ENCODE data around the gene UBE2I.

Gene UBE2I

DNA sequence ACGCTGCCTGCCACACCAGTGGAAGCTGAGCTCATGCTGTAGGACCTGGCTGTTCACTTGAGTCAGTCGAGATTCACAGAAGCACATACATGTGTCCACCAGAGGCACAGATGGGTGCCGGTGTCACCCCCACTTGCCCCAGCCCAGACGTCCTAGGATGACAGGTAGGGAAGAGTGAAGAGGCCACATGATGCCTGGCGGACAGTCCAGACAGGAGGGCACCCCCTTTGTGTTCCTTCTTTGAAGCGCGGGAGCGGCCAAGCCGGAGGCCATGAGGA is 8.8 kb downstream of the UBE2I start:
- no peak overlapping the region for H3K27ac ChIP-seq
- TF ChIP-seq, protein P1, sequence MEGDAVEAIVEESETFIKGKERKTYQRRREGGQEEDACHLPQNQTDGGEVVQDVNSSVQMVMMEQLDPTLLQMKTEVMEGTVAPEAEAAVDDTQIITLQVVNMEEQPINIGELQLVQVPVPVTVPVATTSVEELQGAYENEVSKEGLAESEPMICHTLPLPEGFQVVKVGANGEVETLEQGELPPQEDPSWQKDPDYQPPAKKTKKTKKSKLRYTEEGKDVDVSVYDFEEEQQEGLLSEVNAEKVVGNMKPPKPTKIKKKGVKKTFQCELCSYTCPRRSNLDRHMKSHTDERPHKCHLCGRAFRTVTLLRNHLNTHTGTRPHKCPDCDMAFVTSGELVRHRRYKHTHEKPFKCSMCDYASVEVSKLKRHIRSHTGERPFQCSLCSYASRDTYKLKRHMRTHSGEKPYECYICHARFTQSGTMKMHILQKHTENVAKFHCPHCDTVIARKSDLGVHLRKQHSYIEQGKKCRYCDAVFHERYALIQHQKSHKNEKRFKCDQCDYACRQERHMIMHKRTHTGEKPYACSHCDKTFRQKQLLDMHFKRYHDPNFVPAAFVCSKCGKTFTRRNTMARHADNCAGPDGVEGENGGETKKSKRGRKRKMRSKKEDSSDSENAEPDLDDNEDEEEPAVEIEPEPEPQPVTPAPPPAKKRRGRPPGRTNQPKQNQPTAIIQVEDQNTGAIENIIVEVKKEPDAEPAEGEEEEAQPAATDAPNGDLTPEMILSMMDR (IDR thresholded peaks at IDR 0.05) = no peak
- no peak for TF ChIP-seq ZFX (IDR thresholded peaks at IDR 0.05; ENCODE audit: borderline replicate concordance)

DNA sequence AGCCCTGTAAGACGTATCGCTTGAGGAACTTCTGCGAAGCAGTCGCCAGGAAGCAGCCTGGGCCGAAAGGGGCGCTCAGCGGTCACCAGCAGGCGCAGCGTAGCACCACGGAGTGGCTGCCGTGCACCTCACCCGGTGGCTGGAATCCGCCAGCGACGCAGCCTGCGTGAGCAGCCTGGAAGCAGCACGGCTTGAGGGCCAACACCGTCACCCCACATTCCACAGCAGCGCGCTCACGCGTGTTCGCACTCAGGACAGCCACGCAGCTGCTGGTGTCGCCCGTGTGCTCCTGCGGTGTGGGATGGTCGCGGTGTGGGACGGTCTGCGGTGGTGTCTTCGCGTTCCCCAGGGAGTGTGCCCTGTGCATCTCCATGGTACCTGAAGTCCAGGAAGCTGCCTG is 9.6 kb downstream of the UBE2I start:
- H3K27ac ChIP-seq = no peak overlapping the region
- no peak for TF ChIP-seq ZFX (IDR thresholded peaks at IDR 0.05; ENCODE audit: borderline replicate concordance)
- TF ChIP-seq, protein P1 (IDR thresholded peaks at IDR 0.05) = no peak

DNA sequence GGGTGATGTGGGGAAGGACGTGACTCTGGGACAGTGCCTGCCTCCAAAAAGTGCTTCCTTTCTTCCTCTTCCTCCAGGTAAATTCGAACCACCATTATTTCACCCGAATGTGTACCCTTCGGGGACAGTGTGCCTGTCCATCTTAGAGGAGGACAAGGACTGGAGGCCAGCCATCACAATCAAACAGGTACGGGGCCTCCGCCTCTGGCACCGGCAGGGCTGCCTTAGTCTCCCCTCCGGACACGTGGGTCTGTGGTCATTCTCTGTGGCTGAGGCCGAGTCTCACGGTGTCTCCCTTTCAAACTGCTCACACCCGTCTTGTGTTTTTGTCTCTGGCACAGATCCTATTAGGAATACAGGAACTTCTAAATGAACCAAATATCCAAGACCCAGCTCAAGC is 10.7 kb downstream of the UBE2I start:
- TF ChIP-seq, protein P1 (IDR thresholded peaks at IDR 0.05) = no peak
- no peak overlapping the region for H3K27ac ChIP-seq

DNA sequence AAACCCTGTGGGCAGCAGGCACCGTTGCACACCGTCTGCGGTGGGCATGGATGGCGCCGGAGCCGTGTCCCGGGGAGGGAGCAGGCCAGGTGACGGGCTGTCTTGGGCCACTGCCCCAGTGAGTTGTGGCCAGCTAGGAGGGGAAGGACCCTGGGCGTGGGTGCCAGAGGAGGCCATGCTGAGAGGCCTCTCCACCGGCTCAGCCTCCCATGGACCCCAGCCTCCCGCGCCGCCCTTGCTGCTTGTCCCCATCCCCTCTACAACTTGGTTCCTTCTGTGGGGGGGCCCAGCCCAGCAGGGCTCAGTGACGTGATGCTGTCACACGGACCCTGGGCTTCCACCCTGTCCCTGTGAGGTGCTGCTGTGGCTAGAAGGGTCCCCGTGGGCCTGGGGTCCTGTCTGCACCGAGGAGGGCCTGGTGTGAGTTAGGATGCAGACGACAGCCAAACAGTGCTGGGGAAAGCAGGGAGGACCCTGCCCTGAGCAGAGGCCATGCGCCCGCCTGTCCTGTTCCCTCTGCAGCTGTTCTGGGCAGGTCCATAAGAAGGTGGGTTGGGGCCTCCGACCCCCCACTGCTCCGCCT is 11.3 kb downstream of the UBE2I start:
- TF ChIP-seq ZFX (IDR thresholded peaks at IDR 0.05; ENCODE audit: borderline replicate concordance) = no peak
- TF ChIP-seq, protein P1 (IDR thresholded peaks at IDR 0.05) = no peak
- no peak overlapping the region for H3K27ac ChIP-seq

DNA sequence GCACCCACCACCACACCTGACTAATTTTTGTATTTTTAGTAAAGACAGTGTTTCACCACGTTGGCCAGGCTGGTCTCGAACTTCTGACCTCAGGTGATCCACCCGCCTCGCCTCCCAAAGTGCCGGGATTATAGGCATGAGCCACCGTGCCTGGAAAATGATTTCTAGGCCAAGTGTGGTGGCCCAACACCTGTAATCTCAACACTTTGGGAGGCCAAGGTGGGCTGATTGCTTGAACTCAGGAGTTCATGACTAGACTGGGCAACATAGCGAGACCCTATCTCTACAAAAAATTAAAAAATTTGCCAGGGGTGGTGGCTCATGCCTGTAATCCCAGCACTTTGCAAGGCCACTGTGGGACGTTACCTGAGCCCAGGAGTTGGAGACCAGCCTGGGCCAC is 13.0 kb downstream of the UBE2I start:
- H3K27ac ChIP-seq = no peak overlapping the region
- TF ChIP-seq, protein P1 (IDR thresholded peaks at IDR 0.05) = no peak
- TF ChIP-seq ZFX (IDR thresholded peaks at IDR 0.05; ENCODE audit: borderline replicate concordance) = no peak

DNA sequence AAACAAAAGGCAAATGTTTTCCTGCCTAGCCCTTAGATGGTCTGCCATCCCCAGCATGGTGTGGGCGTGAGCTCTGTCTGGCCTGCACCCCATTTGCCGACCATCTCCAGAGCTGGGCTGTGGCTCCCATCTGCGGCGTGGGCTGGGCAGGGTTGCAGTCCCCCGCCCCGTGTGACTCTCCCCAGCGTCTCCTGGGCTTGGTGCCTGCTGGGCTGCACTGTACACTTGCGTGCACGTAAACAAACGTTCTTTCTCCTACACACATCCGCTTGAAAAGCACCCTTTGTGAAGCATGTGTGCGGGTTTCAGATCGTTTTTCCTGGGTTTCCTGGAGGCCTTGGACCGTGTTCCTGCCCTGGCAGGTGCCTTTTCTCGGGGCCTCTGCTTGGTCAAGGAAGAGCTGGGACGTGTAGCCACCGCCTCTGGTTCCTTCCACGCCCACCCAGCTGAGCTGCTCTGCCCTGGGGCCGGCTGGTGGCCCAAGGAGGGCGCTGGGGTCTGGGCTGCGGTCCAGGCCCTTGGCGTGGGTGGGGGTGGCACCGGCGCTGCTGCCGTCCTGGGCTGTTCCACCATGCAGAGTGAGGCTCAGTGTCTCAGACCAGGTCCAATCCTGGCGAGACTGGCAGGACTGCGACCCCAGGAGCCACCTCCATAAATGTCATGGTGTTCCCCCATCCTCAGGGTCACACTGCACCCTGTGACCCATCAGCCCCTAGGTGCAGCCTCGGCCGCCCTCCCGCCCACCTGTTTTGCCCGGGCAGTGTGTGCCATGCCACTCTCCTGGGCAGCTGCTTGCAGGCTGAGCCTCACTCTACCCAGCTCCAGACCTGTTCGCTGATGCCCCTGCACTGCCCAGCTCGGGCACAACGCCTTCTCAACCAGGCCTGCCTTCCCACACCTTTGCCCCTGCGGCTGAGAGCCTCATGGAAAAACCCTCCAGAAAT is 14.1 kb downstream of the UBE2I start:
- H3K27ac ChIP-seq = no peak overlapping the region
- TF ChIP-seq, protein P1 (IDR thresholded peaks at IDR 0.05) = no peak
- no peak for TF ChIP-seq ZFX (IDR thresholded peaks at IDR 0.05; ENCODE audit: borderline replicate concordance)

DNA sequence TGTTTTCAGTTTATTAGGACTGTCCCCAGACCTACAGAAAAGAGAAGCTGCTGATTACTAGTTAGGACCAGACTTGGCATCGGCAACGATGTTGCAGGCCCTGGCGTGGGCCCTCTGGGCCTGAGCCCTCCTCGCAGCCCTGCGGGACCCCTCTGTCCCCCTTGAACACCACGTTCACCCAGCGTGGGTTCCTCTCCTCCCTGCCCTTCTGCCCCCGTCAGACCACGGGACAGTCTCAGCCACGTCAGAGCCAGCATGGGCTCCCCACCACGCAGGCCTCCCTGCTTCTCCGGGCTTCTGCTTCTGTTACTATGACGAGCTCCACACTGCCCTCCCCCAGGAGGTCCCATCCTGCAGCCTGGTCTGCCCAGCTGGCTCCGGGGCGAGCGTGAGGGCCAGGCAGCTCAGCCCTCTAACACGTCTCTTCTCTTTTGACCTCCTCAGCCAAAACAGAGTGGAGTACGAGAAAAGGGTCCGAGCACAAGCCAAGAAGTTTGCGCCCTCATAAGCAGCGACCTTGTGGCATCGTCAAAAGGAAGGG is 14.9 kb downstream of the UBE2I start:
- no peak overlapping the region for H3K27ac ChIP-seq
- TF ChIP-seq, protein P1 (IDR thresholded peaks at IDR 0.05) = no peak
- TF ChIP-seq ZFX (IDR thresholded peaks at IDR 0.05; ENCODE audit: borderline replicate concordance) = no peak
